Stimulated activated effector memory CD8-positive, alpha-beta T cell treated with anti-CD3 and anti-CD28 coated beads, Interleukin-12 subunit alpha, Interleukin-12 subunit beta, amount 100 ng/mL, for 72 hours (primary cell): Measurements from ENCODE around the gene TRNP1.

Source experiments
- ATAC-seq: fragments of 150-1000 bp; cut with Tn5 transposase; 2 replicates; pipeline ENCODE4 v1.10.0; 2021
- DNase-seq, 2 donors: peaks; one replicate each; pipeline ENCODE4 v3.0.0; 2021 to 2022; ENCODE audit warnings: low spot score in 2 of 2
- H3K27ac Mint-ChIP-seq: one replicate; pipeline ENCODE4 v1.8.0; 2022; ENCODE audit warnings: mild to moderate bottlenecking, mixed read lengths
- H3K36me3 Mint-ChIP-seq: one replicate; pipeline ENCODE4 v1.8.0; 2022; ENCODE audit warnings: mild to moderate bottlenecking, mixed read lengths
- H3K4me1 Mint-ChIP-seq: one replicate; pipeline ENCODE4 v1.8.0; 2022; ENCODE audit warnings: mixed read lengths
- H3K4me3 Mint-ChIP-seq: one replicate; pipeline ENCODE4 v1.8.0; 2022; ENCODE audit warnings: mild to moderate bottlenecking, mixed read lengths
- H3K9me3 Mint-ChIP-seq: one replicate; pipeline ENCODE4 v1.8.0; 2022; ENCODE audit warnings: mixed read lengths

Gene TRNP1

DNA sequence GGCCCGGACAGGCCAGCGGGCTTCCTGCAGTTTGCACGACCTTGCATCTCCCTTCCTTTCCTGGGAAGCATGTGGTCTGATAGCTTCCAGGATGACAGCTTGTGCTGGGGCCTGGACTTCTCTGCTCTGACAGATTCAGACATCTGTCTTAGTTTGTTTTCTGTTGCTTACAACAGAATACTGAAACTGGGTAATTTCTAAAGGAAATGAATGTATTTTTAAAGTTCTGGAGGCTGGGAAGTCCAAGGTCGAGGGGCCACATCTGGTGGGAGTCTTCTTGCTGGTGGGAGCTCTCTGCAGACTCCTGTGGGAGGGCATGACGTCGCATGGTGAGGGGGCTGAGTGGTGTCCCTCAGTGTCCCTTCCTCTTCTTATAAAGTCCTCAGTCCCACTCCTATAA, 54.4 kb downstream of the TRNP1 start:
- Mint-ChIP-seq H3K4me1 (peaks cover 23% of the 10 kb centered on the region), H3K9me3 (no peaks in the 10 kb centered on the region), H3K36me3 (no peaks in the 10 kb centered on the region), H3K27ac (no peak overlapping the region), H3K4me3 (no peak overlapping the region)
- ATAC-seq: no peak
- DNase-seq: no peak

DNA sequence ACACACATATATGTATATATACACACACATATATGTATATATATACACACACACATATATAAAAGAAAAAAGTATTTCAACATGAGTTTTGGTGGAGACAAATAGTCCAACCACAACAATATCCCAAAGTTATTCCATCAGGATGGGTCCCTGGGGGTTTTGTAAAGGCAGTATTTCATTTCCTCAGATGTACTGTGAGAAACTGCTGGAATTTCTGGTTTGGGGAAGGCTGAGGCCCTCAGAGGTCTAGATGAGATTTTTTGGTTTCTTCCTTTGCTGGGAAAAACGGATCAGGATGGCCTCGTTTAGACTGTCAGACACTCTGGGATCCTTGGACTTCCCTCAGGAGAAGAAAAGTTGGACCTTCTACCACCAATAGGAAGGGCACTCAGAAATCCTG, 55.6 kb downstream of the TRNP1 start:
- Mint-ChIP-seq H3K27ac (no peak overlapping the region), H3K36me3 (no peaks in the 10 kb centered on the region), H3K4me3 (no peak overlapping the region), H3K4me1 (peaks cover 22% of the 10 kb centered on the region), H3K9me3 (no peaks in the 10 kb centered on the region)
- ATAC-seq: no peak
- no peak for DNase-seq

DNA sequence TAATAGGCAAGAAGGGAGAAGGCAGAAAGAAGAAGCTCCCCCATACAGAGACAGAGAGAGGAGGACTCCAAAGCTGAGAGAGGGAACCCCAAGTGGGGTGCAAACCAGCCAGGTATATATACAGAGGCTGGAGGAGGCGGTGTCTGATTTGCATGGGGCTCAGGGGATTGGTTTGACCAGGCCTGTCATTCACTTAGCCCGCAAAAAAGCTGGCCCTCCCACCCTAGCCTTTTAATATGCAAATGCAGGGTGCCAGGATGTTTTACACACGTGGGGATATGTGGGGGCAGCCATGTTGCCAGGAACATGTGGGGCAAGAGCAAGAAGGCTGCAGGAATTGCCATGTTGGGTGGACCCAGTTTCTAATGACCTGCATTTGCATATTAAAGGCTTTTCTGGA, 56.1 kb downstream of the TRNP1 start:
- no peak for ATAC-seq
- no peaks in the 10 kb centered on the region for H3K36me3 Mint-ChIP-seq
- no peak for DNase-seq
- H3K9me3 Mint-ChIP-seq: no peaks in the 10 kb centered on the region
- H3K4me3 Mint-ChIP-seq: no peak overlapping the region
- H3K4me1 Mint-ChIP-seq: peaks cover 17% of the 10 kb centered on the region
- H3K27ac Mint-ChIP-seq: no peak overlapping the region
